GM18858 (cell line): ENCODE results near the gene MRRF.
A peak's percentile ranks its signal among the peaks of the same experiment; 100 is the strongest.
"Not testable (repeated sequence)": the region's sequence is repeated elsewhere in the genome, so short reads cannot be mapped to it uniquely, and the experiment has no call there.

Source experiments
- ATAC-seq: cut with Tn5 transposase; IDR thresholded peaks from one replicate; pipeline ENCODE4 v1.9.1; 2021; ENCODE audit not compliant: unreplicated experiment

The MRRF gene

DNA sequence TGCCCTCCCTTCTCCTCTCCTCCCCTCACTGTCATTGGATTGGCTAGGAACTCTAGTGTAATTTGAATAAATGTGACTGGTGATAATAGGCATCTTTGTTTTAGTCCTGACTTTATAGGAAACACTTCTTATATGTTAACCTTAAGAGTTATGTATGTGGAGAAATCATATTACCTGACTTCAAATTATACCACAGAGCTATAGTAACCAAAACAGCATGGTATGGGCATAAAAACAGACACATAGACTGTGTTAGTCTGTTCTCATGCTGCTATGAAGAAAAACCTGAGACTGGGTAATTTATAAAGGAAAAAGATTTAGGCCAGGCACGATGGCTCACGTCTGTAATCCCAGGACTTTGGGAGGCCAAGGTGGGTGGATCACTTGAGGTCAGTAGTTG is 9.4 kb downstream of the MRRF start:
- ATAC-seq = no peak

- ATAC-seq = no peak
Observed at GRCh38 chr9:122276096-122276495, 11.4 kb downstream of the MRRF start.

DNA sequence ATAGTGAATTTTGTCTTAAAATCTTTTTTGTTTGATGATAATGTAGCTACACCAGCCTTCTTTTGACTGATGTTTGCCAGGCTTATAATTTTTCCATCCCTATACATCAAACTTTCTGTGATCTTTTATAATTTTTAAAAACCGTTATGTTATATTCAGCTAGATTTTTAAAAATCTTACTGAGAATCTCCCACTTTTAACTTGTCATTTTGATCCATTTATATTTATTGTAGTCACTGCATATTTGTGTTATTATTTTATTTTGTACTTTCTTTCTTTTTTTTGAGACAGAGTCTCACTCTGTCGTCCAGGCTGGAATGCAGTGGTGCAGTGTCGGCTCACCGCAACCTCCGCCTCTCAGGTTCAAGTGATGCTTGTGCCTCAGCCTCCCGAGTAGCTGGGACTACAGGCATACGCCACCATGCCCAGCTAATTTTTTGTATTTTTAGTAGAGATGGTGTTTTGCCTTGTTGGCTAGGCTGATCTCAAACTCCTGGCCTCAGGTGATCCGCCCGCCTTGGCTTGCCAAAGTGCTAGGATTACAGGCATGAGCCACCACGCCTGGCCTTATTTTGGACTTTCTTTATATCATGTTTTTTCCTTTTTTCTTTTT is 12.7 kb downstream of the MRRF start:
- ATAC-seq = no peak

GRCh38 chr9:122281368-122281767 is 16.7 kb downstream of the MRRF start:
- no peak for ATAC-seq

DNA sequence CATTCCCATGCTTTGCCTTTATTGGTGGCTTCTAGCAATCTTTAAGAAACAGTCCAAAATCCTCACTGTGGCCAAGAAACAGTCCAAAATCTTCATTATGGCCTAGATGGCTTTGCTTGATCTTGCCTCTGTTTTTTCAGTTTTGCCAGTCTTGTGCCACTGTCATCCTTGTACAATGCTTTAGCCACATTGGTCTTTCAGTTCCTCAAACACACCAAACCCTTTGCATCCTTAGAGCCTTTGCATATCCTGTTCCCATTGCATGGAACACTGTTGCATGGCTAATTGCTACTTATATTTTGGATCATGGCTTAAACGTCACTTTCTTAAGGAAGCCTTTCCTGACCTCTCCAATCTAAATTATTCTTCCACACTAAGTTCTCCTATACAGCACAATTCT is 22.1 kb downstream of the MRRF start:
- peak; percentile 59 for ATAC-seq

- peak; percentile 13 for ATAC-seq
Observed at GRCh38 chr9:122287214-122287720, 22.6 kb downstream of the MRRF start.

- ATAC-seq = no peak
Observed at GRCh38 chr9:122291458-122291857, 26.8 kb downstream of the MRRF start.

DNA sequence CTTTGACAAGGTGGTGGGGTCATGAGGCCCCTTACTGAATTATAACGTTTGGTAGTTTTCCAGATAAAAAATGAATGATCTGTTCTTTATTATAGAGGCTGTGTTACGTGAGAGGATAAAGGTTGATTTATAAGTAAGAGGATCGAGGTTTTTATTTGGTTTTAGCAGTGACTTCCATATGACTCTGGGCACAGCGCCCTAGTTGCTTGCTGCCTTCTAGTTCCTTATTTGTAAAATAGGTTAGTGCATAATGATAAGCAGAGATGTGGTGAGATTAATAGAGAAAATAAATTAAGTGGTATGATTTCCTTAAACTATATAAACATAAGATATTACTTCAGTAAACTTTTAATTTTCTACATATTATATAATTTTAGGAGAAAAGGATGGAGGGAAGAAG is 29.8 kb downstream of the MRRF start:
- ATAC-seq = no peak

DNA sequence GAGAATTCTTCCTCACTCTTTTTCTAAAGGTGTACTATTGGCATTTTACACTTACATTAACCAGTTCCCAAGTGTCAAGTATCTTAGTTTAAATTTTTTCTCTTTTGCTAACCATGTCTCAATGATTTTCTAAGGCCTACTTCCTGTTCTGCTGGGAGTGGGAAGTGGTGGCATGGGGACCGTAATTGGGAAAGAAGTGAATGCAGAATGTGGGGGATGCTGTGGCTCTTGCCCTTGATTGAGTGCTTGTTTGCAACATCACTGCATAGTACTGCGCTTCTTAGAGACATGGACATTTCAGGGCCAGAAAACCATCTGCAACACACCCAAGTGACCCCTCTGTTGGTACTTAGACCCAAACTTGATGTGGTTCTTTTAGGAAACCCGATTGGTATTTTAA is 32.8 kb downstream of the MRRF start:
- no peak for ATAC-seq

DNA sequence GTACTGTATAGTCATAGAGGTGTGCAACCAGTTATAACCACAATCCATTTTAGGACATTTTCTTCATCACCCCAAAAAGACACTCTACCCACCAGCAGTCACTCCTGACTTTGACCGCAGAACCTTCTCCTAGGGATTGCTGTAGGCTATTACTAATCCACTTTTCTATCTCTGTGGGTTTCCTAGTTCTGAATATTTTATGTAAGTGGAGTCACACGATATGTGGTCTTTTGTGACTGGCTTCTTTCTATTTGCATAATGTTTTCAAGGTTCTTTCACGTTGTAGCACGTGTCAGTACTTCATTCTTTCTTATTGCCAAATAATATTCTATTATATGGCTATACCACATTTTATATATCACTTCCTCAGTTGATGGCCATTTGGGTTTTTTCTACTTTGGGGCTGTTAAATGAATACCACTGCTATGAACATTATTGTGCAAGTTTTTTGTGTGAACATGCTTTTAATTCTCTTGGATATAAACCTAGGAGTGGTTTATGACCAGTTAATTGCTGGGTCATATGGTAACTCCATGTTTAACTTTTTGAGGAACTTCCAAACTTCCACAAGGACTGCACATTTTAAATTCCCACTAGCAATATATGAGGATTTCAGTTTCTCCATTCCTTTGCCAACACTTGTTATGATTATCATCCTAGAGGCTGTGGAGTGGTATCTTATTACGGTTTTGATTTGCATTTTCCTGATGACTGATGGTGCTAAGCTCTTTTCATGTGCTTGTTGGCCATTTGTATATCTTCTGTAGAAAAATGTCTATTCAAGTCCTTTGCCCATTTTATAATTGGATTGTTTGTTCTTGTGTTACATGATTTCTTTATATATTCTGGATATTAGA is 37.8 kb downstream of the MRRF start:
- no peak for ATAC-seq

- no peak for ATAC-seq
Observed at GRCh38 chr9:122307061-122307460, 42.4 kb downstream of the MRRF start.

DNA sequence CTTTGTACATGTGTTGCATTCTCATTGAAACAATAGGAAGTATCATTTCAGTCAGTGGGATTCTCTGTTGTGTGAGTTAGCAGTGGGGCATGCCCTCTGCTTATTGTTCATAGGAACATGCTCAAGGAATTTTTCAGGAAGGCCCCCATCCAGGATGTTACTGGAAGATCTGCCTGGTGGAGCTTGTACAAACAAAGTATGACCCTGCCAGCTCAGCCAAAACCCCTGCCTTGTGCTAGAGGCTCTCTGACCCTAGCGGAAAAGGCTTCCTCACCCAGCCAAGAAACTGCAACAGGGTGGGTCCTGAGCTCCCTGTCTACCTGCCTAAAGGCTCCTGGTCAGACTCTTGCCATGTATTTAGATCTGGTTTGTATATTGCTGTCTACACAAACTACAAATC is 43.2 kb downstream of the MRRF start:
- no peak for ATAC-seq

DNA sequence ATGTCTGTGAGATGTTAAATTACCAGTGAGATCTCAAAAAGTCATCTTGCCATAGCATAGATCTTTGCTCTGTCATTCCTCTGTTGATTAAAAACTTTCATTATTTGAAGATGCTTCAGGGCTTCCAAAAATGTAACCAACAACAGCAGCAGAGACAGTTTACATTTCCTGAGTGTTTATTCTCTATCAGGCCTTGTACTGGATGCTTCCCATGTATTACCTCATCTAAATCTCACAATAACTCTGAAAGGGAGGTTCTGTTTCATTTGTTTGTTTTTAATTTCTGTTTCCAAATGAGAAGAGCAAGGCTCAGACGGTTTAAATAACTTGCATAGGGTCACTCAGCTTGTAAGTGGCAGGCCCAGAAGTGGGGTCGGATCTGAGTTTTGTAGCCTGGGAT is 45.2 kb downstream of the MRRF start:
- ATAC-seq = no peak

DNA sequence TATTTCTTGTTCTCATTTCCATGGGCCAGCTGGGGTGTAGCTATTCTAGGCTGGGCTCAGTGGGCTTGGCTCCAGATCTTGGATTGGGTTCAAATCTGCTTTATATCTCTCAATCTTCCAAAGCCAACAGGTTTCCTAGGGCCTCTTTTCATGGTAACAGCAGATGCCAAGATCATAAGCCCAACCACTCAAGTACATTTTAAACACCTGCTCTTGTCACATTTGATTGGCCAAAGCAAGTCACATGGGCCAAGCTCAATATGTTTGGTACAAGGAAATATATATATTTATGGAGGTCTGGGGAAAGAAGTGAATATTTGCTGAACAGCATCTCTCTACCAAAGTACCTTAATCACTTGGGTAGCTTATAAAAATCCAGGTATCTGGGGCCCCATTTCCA is 49.5 kb downstream of the MRRF start:
- ATAC-seq = no peak

- no peak for ATAC-seq
Observed at GRCh38 chr9:122315534-122315933, 50.9 kb downstream of the MRRF start.

DNA sequence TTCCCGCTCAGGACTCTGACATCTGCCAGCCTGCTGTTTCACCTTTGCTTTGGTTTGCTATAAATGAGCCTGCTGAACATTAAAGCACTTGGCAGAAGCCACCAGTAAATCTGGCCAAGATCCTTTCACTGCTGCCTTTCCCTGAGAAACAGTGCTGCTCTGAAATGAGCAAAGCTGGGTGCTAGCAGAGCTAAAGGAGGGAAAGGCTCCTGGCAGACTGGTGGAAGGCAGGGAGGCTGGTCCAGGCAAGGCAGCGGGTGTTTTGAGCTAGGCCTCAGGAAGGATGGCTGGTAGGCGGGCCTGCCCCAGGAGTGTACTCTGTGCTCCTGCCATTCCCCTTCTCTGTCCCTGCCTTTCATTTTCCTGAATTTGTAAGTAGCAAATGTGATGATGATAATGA is 53.6 kb downstream of the MRRF start:
- no peak for ATAC-seq

- ATAC-seq = no peak
Observed at GRCh38 chr9:122320413-122320881, 55.8 kb downstream of the MRRF start.

DNA sequence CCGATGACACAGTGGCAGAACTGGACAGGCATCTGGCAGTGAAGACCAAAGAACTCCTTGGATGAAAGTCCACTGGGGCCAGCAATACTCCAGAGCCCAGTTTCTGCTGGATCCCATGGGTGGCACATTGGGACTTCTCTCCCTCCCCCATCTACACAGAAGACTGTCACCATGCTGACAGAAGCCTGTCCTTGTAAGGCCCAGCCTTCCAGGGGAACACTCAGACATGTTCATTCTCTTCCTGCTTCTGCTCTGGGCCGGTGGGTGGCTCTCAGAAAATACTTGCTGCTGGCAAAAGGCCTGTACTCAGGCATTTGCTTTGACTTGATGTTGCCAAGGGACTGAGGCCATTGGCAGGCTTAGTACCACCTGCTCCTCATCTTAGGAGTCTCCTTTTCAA is 57.9 kb downstream of the MRRF start:
- no peak for ATAC-seq

GRCh38 chr9:122324665-122325064 is 60.0 kb downstream of the MRRF start:
- not testable (repeated sequence) for ATAC-seq

- ATAC-seq = no peak
Observed at GRCh38 chr9:122325124-122325523, 60.4 kb downstream of the MRRF start.

DNA sequence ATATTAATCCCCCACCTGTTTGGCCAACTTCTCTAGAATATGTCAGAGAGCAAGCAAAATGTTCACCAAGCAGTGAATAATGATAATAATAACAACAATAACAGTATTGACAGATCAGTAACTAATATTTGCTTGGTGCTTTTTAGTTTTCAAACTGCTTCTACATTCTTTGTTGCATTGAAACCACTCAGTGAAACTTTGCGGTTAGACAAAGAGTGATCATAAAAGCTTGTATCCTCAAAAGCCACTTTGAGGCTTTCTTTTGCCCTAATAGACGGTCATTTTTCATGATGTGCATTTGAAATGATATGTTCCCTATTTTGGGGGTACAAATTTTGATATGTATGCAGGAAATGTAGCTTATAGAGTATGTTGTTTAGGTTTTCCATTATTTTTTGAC is 62.5 kb downstream of the MRRF start:
- ATAC-seq = no peak

DNA sequence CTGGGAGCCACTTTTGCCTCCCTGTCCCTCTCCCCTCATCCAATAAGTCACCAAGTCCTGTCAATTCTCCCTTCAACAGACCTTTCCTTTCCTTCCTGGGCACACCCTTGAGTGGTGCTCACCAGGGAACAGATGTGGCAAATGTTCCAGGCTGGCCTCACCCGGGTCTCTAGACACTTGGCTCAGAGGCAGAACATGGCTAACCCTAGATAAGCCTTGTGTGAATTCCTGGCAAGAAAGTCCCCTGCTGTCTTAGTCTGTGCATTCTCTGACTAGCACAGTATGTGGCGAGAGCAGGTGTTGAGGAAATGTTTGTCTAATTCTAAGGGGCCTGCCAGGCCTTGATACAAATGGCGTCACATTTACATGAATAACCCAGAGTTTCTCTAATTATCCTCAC is 64.9 kb downstream of the MRRF start:
- ATAC-seq = no peak
